ENCODE data around the gene PDLIM5. TPM values are rescaled to one million over a fixed set of nuclear protein-coding genes. Genes with fewer than 3 reads are reported as not detected.

Gene PDLIM5
- total and polyA plus RNA-seq, 9 donors: 24.9 to 160 (median 87.8) TPM

- intact Hi-C loops (cut with DNase I): no loop called here
- Histone ChIP-seq H3K27me3 (no peaks in the 10 kb centered on the region), H3K4me3 (no peak overlapping the region), H3K27ac (no peak overlapping the region), H3K4me1 (ENCODE audit: insufficient read depth) (peaks cover 3% of the 10 kb centered on the region), H3K36me3 (no peaks in the 10 kb centered on the region), H3K9me3 (no peaks in the 10 kb centered on the region)
- DNase-seq: no peak
- 71 to 72% (median 72%) methylated on average over 4 of the region's 4 CpGs for WGBS, 3 donors
- TF ChIP-seq POLR2A (IDR thresholded peaks at IDR 0.05) (no peak), EP300 (IDR thresholded peaks at IDR 0.05) (no peak), CTCF (IDR thresholded peaks at IDR 0.05) (no peak)
Observed at GRCh38 chr4:94566420-94566819, 114.7 kb downstream of the PDLIM5 start.

- intact Hi-C loops (cut with DNase I): no loop called here
- H3K4me1 ChIP-seq (ENCODE audit: insufficient read depth): no peaks in the 10 kb centered on the region
- no peaks in the 10 kb centered on the region for H3K36me3 ChIP-seq
- H3K27ac ChIP-seq: no peak overlapping the region
- no peaks in the 10 kb centered on the region for H3K27me3 ChIP-seq
- H3K4me3 ChIP-seq: no peak overlapping the region
- TF ChIP-seq EP300 (IDR thresholded peaks at IDR 0.05) (no peak), CTCF (IDR thresholded peaks at IDR 0.05) (no peak), POLR2A (IDR thresholded peaks at IDR 0.05) (no peak)
- 51 to 55% (median 53%) methylated on average over 5 of the region's 5 CpGs for WGBS, 3 donors
- DNase-seq: no peak
- no peaks in the 10 kb centered on the region for H3K9me3 ChIP-seq
Observed at GRCh38 chr4:94567811-94568210, 116.1 kb downstream of the PDLIM5 start.

GRCh38 chr4:94570558-94570957 is 118.8 kb downstream of the PDLIM5 start:
- TF ChIP-seq POLR2A (IDR thresholded peaks at IDR 0.05) (no peak), CTCF (IDR thresholded peaks at IDR 0.05) (no peak), EP300 (IDR thresholded peaks at IDR 0.05) (no peak)
- intact Hi-C loops (cut with DNase I): no loop called here
- DNase-seq: no peak
- Histone ChIP-seq H3K36me3 (no peaks in the 10 kb centered on the region), H3K4me3 (no peak overlapping the region), H3K4me1 (ENCODE audit: insufficient read depth) (peaks cover 1% of the 10 kb centered on the region), H3K9me3 (no peaks in the 10 kb centered on the region), H3K27me3 (no peaks in the 10 kb centered on the region), H3K27ac (no peak overlapping the region)
- WGBS, 3 donors: 82 to 94% (median 91%) methylated on average over 1 of the region's 1 CpG

GRCh38 chr4:94571298-94571697 is 119.6 kb downstream of the PDLIM5 start:
- peaks cover 3% of the 10 kb centered on the region for H3K4me1 ChIP-seq (ENCODE audit: insufficient read depth)

More at GRCh38 chr4:94571298-94571697, 119.6 kb downstream of the PDLIM5 start:
- intact Hi-C loops (cut with DNase I): no loop called here
- TF ChIP-seq POLR2A (IDR thresholded peaks at IDR 0.05) (no peak), EP300 (IDR thresholded peaks at IDR 0.05) (no peak), CTCF (IDR thresholded peaks at IDR 0.05) (no peak)
- Histone ChIP-seq H3K9me3 (no peaks in the 10 kb centered on the region), H3K27ac (no peak overlapping the region), H3K27me3 (no peaks in the 10 kb centered on the region), H3K36me3 (no peaks in the 10 kb centered on the region), H3K4me3 (no peak overlapping the region)
- DNase-seq: no peak
- 85 to 93% (median 90%) methylated on average over 4 of the region's 4 CpGs for WGBS, 3 donors
